ENCODE measurements around the gene HNRNPL.

GRCh38 chr19:38842439-38843174 lies 7.2 kb downstream of the HNRNPL start:
- TF ChIP-seq CTCF (IDR thresholded peaks at IDR 0.05; ENCODE audit: borderline replicate concordance, extremely low read depth, low read length, poor library complexity, severe bottlenecking) (no peak), EZH2 (IDR thresholded peaks at IDR 0.05; ENCODE audit: borderline replicate concordance, low read depth, low read length, severe bottlenecking) (no peak)

Data from DND-41 (cell line).